ENCODE data around the gene OR5C1. TPM values are rescaled to one million over a fixed set of nuclear protein-coding genes. Genes with fewer than 3 reads are reported as not detected.

The OR5C1 gene
- total RNA-seq = not detected
- long read RNA-seq, donor 1 = 0 reads
- long read RNA-seq, donor 2, partial matches to known transcripts = 0 of 1 reads
- long read RNA-seq, donor 2, other reads (novel, unspliced or antisense) = 0 of 1 reads

DNA sequence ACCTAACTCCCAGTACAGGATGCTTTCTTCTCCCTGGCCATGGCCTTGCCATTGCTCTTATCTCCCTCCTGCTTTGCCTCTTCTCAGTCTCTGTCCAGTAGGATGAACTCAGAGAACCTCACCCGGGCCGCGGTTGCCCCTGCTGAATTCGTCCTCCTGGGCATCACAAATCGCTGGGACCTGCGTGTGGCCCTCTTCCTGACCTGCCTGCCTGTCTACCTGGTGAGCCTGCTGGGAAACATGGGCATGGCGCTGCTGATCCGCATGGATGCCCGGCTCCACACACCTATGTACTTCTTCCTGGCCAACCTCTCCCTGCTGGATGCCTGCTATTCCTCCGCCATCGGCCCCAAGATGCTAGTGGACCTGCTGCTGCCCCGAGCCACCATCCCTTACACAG lies at the start of gene OR5C1:
TSS of gene OR5C1 (plus strand) at position 103 of the 400 bp plus-strand sequence. CDS start at position 103, 0 bp downstream.
- no peak for DNase-seq (ENCODE audit: low spot score)
- intact Hi-C loops (cut with DNase I) = no loop called here

DNA sequence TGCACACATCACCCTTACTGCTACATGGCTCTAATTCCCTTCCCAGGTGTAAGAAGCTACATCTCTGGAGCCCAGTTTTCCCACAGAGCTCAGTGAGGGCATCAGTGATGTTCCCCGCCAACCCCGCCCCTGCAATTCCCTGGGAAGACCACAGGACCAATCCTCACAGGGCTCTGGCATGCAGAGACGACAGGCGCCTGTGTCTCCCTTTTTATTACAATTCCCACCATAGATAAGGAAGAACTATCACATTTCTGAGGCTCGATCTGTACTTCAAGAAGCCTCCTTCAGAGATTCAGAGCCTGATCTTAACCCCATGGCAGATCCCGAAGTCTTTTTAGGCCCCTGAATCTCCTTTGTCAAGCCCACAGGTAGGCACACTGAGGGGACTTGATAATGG lies 46.7 kb upstream of the OR5C1 start, which contains the start of gene OR1L6:
TSS of gene OR1L6 (plus strand) at position 301 of the 400 bp plus-strand sequence. CDS start 7,545 bp downstream, outside the sequence.
- no peak for DNase-seq (ENCODE audit: low spot score)
- intact Hi-C loops (cut with DNase I) = no loop called here

- intact Hi-C loops (cut with DNase I) = no loop called here
- no peak for DNase-seq (ENCODE audit: low spot score)
These were observed 33.9 kb upstream of the OR5C1 start for GRCh38 chr9:122754825-122755224.

GRCh38 chr9:122767817-122768216 lies 20.9 kb upstream of the OR5C1 start:
- no peak for DNase-seq (ENCODE audit: low spot score)
- intact Hi-C loops (cut with DNase I) = no loop called here

DNA sequence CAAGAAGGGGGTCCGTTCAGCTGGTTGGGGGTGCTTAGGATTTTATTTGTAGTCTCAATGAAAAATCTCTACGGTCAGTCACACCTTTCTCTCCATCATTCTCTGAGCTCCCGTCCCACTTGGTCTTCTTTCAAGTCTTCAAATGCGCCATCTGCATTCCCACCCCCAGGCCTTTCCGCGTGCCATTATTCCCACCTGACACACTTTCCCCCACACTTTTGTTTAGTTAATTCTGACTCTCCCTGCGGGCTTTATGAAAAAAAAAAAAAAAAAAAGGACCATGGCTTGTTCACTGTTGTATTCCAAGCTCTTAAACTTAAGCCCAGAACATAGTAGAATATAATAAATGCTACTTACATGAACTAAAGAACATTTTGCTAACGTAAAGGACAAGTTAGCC lies 11.7 kb upstream of the OR5C1 start:
- intact Hi-C loops (cut with DNase I) = no loop called here
- DNase-seq (ENCODE audit: low spot score) = no peak

- no peak for DNase-seq (ENCODE audit: low spot score)
- intact Hi-C loops (cut with DNase I) = no loop called here
These were observed 10.7 kb upstream of the OR5C1 start for GRCh38 chr9:122777935-122778627.

DNA sequence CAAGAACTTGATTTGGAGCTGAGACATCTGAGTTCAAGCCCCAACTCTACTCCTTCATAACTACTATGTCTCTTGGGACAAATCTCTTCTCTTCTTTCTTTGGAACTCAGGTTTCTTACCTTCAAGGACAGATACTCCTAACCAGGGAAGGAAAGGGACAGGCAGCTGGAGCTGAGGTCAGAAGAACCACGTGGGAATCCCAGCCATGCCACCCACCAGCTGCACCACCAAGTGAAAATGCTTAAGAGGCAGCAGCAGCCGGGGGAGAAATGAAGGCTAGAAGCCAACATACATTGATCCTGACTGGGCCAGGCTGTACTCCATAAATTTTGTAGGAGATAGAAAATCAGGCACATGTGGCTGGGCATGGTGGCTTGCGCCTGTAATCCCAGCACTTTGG lies 9.6 kb upstream of the OR5C1 start:
- intact Hi-C loops (cut with DNase I) = no loop called here
- no peak for DNase-seq (ENCODE audit: low spot score)

DNA sequence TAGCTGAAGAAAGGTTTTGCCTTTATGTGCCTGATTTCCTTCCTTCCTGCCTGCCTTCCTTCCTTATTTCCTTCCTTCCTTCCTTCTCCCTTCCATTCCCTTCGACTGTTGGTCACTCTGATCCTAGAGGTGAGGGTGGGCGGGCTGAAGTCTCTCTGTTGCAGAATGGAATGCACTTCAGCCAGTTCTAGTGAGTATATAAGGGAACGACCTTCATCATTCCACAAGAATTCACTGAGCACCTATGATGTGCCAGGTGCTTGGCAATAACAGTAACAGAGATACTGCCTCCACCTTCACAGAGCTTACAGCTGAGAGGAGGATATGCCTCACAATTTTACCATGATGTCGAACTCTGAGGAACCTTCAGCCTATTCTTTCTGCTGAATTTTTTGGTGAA lies 8.7 kb upstream of the OR5C1 start:
- DNase-seq (ENCODE audit: low spot score) = no peak
- intact Hi-C loops (cut with DNase I) = no loop called here

GRCh38 chr9:122781671-122782070 lies 7.1 kb upstream of the OR5C1 start:
- intact Hi-C loops (cut with DNase I) = no loop called here
- no peak for DNase-seq (ENCODE audit: low spot score)

DNA sequence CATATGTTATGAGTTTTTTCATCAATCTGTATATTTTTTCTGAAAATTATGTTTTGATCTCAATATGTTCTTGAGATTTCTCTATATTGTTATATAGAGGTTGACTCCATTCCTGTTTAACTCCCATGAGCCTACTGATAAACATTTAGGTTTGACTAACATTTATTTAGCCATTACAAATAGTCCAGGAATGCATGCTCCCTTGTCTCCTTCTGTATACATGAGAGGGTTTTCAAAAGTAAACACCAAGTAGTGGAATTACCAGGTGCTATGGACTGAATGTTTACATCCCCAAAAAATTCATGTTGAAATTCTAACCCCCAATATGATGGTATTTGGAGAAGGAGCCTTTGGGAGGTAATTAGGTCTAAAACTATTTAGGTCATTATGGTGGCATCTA lies 3.5 kb upstream of the OR5C1 start:
- no peak for DNase-seq (ENCODE audit: low spot score)
- intact Hi-C loops (cut with DNase I) = no loop called here

GRCh38 chr9:122786338-122786737 lies 2.4 kb upstream of the OR5C1 start:
- intact Hi-C loops (cut with DNase I) = no loop called here
- no peak for DNase-seq (ENCODE audit: low spot score)

GRCh38 chr9:122789256-122790046 lies 718 bp downstream of the OR5C1 start:
- intact Hi-C loops (cut with DNase I) = no loop called here
- DNase-seq (ENCODE audit: low spot score) = no peak

DNA sequence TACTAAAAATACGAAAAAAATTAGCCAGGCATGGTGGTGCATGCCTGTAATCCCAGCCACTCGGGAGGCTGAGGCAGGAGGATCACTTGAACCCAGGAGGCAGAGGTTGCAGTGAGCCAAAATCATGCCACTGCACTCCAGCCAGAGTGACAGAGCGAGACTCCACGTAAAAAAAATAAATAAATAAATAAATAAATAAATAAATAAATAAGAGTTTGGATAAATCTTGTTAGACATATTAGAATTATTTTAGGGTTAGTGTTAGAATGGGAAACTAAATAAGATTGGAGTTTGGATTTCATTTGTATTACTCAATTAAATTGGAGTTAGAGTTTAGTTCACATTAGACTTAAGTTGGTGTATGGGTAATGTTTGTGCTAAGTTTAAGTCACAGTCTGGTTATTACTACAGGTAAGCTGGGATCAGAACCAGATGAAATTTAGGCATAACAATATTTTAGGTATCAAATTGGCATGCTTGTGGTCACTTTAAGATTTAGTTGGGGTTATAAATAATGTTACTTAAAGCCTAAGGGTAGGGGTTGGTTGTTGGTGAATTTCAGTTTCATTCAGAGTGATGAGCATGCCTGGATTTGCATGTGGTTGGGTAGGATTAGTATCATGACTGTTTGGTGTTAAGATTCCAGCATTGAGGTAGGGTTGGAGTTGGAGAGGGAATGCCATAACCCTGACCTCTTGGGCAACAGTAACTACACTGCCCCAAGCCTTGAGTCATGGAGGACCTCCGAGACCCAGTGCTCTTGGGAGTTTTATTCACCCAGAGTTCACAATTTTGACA lies 3.3 kb downstream of the OR5C1 start:
- intact Hi-C loops (cut with DNase I) = no loop called here
- no peak for DNase-seq (ENCODE audit: low spot score)

GRCh38 chr9:122797316-122798063 lies 8.8 kb downstream of the OR5C1 start:
- intact Hi-C loops (cut with DNase I) = no loop called here
- no peak for DNase-seq (ENCODE audit: low spot score)

DNA sequence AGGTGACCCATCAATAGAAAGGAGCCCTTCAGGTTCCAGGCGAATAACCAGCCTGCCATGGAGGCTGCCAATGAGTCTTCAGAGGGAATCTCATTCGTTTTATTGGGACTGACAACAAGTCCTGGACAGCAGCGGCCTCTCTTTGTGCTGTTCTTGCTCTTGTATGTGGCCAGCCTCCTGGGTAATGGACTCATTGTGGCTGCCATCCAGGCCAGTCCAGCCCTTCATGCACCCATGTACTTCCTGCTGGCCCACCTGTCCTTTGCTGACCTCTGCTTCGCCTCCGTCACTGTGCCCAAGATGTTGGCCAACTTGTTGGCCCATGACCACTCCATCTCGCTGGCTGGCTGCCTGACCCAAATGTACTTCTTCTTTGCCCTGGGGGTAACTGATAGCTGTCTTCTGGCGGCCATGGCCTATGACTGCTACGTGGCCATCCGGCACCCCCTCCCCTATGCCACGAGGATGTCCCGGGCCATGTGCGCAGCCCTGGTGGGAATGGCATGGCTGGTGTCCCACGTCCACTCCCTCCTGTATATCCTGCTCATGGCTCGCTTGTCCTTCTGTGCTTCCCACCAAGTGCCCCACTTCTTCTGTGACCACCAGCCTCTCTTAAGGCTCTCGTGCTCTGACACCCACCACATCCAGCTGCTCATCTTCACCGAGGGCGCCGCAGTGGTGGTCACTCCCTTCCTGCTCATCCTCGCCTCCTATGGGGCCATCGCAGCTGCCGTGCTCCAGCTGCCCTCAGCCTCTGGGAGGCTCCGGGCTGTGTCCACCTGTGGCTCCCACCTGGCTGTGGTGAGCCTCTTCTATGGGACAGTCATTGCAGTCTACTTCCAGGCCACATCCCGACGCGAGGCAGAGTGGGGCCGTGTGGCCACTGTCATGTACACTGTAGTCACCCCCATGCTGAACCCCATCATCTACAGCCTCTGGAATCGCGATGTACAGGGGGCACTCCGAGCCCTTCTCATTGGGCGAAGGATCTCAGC lies 11.6 kb downstream of the OR5C1 start, which contains the start of gene OR1K1:
TSS of gene OR1K1 (plus strand) at position 58 of the 995 bp plus-strand sequence. CDS start at position 58, 0 bp downstream.
- intact Hi-C loops (cut with DNase I) = no loop called here
- DNase-seq (ENCODE audit: low spot score) = no peak

DNA sequence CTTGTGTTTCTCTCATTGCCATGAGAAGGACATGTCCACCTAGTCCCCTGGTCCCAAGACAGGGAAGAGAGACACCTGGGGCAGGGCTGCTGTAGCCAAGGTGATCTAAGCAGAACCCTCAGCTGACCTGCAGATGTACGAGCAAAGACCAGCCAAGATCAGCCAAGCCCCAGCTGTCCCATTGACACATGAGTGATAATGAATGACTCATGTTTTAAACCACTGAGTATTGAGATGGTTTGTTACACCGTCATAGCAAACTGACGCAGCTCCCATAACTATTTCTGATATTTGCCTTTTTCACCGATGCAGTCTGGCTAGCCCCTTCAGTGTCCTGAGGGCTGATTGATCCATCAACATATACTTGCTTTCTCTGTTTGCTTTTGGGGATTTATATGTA lies 17.9 kb downstream of the OR5C1 start:
- intact Hi-C loops (cut with DNase I) = no loop called here

DNA sequence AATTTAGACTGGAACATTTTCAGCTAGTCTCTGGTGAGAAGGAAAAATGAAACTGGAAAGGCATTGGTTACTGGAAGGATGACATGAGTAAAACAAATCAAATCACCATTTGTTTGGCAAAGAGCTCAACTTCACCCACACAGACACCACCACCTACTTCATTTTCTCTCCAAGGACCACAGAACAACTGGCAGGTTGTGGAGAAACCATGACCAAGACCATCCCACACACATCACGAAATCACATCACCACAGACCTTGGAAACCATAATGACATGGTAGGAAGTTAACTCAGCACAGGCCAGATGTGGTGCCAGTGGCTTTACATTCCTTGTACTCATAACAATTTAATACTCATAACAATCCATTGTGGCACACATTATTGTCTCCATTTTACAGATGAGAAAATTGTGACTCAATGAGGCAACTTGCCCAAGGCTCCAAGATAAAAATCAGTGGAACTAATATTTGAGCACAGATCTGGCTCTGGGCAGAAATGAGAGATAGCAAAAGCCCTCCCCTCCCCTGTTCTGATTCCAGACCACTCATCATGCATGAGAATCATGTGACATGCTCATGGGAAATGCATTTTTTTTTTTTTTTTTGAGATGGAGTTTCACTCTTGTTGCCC lies 18.7 kb downstream of the OR5C1 start:
- DNase-seq (ENCODE audit: low spot score) = no peak
- intact Hi-C loops (cut with DNase I) = no loop called here

More for the DNA sequence above, 17.9 kb downstream of the OR5C1 start:
- DNase-seq (ENCODE audit: low spot score) = no peak
